Neural progenitor cell (in vitro differentiated cells): Measurements from ENCODE around the gene PSMD9.
"Not testable (repeated sequence)": the region's sequence is repeated elsewhere in the genome, so short reads cannot be mapped to it uniquely, and the experiment has no call there.

Experiments used
- EZH2 ChIP-seq: fragments of 200-600 bp; sonication (generic); IDR thresholded peaks from 2 replicates; pipeline ENCODE4 v1.6.1; 2017; ENCODE audit warnings: antibody characterized with exemption, mild to moderate bottlenecking, moderate library complexity
- TF ChIP-seq, protein P1 (sequence below): fragments of 200-600 bp; sonication (generic); IDR thresholded peaks from 2 replicates; pipeline ENCODE4 v1.5.1; 2017; ENCODE audit warnings: antibody characterized with exemption, mild to moderate bottlenecking

DNA sequence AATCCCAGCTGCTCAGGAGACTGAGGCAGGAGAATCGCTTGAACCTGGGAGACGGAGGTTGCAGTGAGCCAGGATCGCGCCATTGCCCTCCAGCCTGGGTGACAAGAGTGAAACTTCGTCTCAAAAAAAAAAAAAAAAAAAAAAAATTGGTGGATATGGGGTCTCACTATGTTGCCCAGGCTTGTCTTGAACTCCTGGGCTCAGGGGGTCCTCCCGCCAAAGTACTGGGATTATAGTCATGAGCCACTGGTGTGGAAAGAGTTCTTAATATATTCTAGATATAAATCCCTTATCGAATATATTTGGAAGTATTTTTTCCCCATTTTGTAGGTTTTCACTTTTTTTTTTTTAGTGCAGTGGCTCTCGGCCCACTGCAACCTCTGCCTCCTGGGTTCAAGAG is 19.4 kb upstream of the PSMD9 start:
- not testable (repeated sequence) for TF ChIP-seq EZH2
- TF ChIP-seq, protein P1, sequence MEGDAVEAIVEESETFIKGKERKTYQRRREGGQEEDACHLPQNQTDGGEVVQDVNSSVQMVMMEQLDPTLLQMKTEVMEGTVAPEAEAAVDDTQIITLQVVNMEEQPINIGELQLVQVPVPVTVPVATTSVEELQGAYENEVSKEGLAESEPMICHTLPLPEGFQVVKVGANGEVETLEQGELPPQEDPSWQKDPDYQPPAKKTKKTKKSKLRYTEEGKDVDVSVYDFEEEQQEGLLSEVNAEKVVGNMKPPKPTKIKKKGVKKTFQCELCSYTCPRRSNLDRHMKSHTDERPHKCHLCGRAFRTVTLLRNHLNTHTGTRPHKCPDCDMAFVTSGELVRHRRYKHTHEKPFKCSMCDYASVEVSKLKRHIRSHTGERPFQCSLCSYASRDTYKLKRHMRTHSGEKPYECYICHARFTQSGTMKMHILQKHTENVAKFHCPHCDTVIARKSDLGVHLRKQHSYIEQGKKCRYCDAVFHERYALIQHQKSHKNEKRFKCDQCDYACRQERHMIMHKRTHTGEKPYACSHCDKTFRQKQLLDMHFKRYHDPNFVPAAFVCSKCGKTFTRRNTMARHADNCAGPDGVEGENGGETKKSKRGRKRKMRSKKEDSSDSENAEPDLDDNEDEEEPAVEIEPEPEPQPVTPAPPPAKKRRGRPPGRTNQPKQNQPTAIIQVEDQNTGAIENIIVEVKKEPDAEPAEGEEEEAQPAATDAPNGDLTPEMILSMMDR, result not testable (repeated sequence)
